NCI-H187 treated with DMSO at 0.1 percent for 48 hours (cell line): Measurements from ENCODE around the gene GRM1.

Source experiments
- DNase-seq: peaks from one replicate; lab custom pipeline; 2025; lab: John Stamatoyannopoulos, UW

Gene GRM1

DNA sequence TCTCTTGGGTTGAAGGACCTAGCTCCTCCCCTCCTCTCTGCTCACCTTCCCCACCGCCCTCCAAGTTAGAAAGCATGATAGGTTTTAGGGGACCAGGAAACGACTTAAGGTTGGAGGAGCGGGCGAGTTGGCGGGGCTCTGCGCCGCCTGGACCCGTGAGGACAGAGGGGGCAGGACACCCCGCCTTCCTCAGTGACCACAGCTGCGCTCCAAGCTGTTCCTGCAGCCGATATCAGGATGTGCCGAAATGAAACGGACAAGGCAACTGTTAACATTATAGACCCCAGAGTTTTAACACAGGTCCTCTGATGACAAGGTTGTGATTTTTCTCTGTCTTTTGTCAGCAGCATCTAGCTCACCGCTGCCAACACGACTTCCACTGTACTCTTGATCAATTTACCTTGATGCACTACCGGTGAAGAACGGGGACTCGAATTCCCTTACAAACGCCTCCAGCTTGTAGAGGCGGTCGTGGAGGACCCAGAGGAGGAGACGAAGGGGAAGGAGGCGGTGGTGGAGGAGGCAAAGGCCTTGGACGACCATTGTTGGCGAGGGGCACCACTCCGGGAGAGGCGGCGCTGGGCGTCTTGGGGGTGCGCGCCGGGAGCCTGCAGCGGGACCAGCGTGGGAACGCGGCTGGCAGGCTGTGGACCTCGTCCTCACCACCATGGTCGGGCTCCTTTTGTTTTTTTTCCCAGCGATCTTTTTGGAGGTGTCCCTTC is at the start of gene GRM1:
TSS of gene GRM1 (plus strand) at position 212 of the 722 bp plus-strand sequence. CDS start at position 668, 456 bp downstream.
- no peak for DNase-seq

DNA sequence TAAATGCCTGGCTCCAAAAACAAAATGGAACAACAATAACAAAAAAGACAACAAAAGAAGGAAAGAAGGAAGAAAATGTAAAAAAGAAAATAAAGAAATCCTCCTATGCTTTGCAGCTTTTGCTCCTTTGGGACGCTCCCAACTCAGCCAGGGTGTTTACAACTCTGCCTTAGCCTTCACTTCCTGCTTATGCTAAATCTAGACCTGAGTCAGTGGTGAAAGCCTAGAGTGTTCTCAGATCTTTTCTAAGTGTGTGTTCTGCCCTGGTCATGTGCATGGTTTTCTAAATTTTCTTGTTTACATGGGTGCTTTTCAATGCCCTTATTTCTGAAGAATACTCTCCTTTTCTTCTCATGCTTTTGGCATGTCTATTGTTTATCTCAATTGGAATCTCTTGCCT is 19.5 kb upstream of the GRM1 start:
- no peak for DNase-seq

DNA sequence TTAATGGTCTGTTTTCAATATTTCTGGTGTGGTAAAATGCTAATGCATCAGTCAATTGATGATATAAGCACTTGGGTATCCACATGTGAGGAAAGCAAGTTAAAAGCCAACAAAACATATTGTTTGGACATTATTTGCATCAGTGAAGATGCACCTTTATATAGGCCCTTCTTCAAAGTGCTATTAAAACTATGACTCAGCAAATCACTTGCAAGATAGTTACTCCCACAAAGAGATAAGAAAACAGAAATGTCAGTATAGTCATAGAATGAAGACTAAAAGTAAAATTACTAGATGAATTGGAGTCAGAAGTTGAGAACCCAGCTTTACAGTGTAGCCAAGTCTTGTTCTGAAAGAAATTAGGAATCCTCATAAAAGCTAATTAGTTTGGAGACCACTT is 14.6 kb upstream of the GRM1 start:
- no peak for DNase-seq

DNA sequence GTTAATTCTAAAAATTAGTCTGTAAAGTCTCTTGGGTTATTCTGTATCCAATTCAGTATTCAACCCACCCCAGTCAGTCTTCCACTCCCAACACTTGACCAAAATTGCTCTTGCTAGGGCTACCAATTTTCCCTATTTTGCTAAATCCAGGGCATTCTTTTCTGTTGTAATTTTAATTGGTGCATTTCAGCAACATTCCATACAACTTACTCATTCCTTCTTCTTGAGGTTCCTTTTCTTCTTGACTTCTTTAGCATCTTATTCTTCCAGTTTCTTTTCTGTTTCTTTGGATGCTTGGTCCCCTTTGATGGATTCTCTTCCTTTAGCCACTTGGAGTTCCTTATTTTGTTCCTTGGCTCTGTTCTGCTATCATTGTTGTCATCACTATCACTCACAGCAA is 11.2 kb upstream of the GRM1 start:
- no peak for DNase-seq

DNA sequence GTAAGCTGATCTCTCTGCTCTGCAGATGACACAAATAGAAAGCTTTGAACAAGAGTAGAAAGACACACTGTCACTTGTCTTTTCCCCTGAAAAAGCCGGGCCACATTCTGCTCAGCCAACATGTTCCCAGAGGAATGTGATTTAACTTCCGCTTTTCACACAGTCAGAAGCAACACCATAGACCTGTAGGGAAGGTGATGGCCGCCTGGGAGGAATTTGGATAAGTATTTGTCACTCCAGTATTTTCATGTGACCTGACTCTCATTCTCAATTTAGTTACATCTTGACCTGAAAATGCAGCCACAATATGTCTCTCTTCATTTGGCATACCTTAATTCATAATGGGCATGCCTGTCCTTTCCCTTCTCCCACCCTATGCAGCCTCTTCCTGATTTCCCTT is 2.0 kb upstream of the GRM1 start:
- no peak for DNase-seq

DNA sequence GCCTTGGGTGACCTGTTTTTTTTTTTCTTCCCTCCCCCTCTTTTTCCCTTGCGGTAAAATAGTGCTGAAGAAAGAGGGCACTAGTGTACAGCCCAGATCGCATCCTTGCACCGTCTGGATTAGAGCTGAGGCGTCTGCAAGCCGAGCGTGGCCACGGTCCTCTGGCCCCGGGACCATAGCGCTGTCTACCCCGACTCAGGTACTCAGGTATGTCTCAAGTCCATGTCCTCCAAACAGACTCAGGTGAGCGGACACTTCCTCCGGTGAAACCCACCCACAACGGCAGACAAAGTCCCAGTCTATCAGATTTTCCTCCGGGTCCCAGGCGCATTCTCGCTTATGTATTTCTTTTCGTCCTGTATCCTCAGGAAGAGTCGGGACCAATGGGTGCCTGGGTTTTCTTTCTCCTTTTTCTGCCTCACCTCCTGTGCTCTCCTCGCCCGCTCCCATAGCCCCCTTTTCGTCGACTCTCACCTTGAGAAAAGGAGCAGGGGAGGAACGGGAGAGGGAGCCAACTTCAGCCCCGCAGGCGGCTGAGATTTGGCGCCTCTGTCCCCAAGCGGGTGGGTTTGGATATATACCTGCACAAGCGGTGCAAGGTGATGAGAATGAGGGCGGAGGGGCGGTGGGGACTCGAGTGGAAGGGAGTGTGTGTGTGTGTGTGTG is 1.1 kb upstream of the GRM1 start:
- DNase-seq = no peak

DNA sequence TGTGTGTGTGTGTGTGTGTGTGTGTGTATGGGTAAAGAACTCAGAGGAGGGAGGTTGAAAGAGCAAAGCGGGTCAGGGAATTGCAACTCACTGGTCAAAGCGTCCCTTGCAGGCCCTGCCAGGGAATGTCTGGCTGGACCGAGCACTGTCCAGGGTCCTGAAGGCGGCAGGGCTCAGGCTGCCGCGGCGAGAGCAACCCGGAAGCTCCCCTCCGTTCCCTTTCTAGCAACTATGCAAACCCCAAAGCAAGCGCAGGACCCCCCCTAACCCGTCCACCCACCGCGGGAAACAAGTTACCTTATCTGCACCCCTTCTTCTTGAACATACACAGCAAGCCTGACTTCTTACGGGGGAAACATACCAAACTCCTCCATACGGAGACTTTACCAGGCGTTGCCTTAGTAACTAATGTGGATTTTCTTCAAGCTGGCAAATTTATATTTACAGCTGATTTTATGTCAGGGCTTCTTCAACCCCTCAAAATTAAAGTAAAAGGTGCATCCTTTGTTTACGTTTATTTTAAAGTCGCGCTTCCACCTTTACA is 538 bp upstream of the GRM1 start:
- no peak for DNase-seq

DNA sequence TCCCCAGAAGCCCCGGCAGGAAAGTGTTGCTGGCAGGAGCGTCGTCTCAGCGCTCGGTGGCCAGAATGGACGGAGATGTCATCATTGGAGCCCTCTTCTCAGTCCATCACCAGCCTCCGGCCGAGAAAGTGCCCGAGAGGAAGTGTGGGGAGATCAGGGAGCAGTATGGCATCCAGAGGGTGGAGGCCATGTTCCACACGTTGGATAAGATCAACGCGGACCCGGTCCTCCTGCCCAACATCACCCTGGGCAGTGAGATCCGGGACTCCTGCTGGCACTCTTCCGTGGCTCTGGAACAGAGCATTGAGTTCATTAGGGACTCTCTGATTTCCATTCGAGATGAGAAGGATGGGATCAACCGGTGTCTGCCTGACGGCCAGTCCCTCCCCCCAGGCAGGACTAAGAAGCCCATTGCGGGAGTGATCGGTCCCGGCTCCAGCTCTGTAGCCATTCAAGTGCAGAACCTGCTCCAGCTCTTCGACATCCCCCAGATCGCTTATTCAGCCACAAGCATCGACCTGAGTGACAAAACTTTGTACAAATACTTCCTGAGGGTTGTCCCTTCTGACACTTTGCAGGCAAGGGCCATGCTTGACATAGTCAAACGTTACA is 817 bp downstream of the GRM1 start:
- DNase-seq = no peak

DNA sequence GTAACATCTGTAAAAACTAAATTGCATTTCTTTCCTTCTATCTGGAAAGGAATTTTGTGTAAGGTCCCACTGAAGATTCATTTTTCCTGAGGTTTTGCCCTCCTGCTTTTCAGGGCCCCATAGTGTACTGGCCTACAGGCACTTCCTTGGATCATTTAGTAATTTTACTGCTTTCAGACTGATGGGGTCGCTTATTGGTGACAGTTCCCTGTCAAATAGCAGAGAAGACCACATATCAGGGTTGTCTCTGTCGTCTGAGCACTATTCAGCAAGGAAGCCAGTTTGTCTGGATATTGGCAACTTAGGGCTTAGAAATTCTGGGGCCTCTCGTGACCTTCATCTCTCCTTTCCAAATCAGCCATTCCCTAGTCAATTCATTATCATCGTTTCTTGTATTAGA is 3.5 kb downstream of the GRM1 start:
- DNase-seq = no peak

DNA sequence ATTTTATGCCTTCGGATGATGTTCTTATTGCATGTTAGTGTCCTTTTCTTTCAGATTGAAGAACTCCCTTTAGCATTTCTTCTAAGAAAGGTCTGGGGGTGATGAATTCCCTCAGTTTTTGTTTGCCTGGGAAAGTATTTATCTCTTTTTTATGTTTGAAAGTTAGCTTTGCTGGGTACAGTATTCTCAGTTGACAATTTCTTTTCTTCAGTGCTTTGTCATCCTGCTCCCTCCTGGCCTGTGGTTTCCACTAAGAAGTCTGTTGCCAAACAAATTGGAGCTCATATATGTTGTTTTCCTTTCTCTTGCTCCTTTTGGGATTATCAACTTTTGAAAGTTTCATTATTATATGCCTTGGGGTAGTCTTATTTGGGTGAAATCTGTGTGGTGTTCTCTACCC is 11.5 kb downstream of the GRM1 start:
- no peak for DNase-seq

DNA sequence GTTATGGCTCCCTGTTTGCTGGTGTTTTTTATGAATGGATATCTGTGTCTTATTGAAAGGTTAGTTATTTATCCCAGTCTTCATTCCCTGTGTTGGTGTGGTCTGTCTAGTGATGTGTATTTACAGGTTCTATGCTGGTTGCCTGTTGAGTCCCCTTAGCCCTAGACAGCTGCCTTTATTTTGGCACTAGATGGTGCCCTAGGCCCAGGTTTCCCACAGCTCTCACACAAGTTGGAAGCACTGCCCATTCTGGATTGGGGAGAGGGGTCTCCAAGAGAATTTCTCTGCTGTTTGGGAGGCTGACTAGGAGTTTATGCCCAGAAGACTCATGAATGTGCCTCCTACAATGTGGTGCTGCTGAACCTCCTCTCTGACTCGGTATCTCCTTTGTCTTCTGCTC is 12.4 kb downstream of the GRM1 start:
- no peak for DNase-seq

DNA sequence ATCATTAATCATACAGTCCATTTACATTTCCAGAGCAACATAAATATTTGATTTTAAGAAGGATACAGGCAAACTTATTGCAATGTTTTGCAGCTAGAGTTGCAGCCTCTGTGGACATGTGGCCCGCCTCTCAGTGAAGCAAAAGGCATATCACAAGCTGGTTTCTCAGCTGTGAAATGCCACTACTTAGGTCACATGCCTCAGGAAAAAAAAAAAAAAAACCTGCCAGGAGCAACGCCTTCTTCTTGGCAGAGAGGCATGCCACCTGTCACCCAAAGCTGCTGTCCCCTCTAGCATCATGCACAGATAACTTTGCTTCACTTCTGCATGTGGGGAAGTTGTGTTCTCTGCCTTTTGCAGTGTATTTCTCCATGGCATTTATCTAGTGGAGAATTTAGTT is 18.5 kb downstream of the GRM1 start:
- no peak for DNase-seq

DNA sequence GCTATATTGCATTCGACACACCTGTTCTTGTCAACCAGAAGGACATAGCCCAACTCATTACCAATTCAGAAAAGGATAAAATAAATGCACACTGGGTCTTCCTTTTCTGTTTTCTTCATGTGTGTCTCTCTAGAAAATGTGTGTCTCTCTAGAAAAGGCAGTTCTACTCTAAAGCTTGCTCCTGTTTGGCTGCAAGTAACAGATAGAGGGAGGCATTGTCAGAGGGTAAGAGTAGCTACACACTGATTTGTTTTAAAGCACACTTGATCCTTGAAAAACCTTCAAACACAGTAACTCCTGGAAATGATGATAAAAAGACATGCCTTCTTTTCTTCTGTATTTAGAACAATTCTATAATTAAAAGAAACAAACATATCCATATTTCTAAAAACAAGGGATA is 21.3 kb downstream of the GRM1 start:
- DNase-seq = no peak

DNA sequence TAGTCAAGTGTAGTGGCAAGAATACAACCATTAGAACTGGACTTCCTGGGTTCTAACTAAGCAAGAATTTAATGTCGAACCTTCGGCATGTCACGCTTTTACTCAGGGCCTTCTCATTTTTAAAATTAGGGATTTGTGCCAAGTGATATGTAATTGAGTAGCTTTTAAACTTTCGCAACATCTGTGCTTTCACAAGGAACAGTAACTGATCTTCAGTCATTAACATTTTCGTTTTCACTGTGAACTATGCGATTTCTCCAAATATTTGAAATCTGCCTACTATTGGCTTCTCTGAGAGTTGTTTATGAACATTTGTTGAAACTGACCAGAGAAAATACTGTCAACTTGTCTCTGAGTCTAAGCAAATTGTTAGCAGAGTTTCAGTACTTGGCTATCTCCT is 27.6 kb downstream of the GRM1 start:
- no peak for DNase-seq

DNA sequence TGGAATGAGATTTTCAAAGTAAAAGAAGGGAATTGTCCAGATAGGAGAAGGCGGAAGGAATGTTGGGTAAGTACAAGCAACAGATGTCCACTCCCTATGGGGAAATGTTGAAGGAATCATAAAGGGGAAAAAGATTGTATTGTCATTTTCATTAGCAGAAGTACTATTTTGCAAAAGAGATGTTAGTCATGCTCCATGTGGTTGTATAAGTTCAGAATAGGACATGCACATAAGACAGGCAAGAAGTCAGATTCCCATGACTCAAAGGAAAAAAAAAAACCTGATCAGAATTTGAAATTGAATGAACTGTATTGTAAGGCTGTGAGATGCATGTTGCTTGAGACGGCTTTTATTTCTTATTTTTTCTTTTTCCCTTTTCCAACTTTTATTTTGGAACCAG is 36.8 kb downstream of the GRM1 start:
- DNase-seq = no peak

DNA sequence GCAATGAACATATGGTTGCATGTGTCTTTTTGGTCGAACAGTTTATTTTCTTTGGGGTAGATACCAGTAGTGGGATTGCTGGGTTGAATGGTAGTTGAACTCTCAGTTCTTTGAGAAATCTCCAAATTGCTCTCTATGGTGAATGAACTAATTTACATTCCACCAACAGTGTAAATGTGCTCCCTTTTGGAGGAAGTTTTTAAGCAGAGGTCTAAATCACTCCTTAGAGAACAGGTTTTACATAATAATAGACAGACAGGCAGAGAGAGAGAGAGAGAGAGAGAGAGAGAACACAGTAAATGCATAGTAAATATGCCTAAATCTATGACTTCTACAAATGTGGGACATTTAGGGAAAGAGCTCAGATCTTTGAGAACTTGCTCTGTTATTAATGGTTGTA is 37.6 kb downstream of the GRM1 start:
- DNase-seq = no peak

DNA sequence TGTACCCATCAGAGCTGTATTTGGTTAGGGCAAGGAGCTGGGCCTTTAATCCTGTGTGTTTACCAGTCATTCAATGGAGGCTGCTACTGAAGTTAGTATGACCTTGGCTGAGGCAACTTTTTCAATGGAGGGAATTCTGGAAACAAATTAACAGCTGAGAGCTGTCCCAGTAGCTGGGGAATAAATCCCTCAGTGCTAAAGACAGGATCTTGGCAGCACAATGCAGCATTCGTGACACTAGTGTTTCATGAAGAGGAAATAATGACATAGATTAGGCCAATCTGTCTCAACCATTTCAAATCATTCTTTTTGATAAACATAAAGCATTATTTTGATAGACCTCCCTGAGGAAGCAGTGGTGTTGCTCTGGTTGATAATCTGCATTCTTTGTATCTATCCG is 42.9 kb downstream of the GRM1 start:
- DNase-seq = no peak

DNA sequence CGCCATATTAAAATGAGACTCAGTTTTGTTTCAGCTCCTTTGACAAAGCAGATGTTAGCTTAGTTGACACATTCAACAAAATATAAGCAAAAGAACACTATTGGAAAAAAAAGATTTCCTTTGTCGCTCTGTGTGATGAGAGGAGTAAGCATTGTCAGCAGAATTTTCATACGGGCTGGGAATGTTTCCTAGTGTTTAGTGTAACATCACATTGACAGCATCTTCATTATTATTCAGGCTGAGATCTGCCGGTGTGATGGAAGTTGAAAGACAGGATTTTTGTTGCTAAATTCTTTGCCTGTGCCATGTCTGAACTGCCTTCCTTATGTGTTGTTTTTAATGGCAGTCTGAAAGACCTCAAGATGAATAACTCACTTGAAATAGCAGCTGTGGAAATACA is 49.1 kb downstream of the GRM1 start:
- DNase-seq = no peak

DNA sequence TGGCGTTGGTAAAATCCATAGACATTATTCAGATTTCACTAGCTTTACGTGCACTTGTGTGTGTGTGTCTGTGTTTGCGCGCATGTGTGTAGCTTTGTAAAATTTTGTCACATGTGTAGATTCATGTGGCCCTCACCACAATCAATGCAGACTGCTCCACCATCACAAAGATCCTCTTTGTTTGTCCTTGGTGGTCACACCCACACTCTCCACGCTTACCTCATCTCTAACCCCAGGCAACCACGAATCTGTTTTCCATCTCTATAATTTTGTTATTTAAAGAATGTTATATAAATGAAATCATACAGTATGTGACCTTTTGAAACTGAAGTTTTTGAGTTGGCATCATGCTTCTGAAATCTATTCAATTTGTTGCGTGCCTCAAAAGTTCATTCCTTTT is 58.5 kb downstream of the GRM1 start:
- DNase-seq = no peak

DNA sequence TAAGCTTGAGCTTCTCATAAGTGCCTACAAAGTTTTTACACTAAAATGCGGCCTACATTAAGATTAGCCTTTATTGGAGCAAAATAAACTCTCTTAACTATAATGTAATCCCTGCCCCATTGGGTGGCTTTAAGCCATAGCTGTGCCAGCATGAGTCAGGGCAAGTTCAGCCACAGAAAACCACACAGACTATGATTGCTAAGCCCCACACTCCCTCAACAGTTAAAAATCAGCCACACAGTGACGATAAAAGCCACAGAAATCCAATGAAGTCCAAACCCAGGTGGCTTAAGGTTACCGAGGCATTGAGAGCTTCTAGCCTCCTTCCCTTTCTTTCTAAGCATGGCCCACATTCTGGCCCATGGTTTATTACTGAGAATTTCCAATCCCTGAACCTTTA is 61.6 kb downstream of the GRM1 start:
- no peak for DNase-seq

DNA sequence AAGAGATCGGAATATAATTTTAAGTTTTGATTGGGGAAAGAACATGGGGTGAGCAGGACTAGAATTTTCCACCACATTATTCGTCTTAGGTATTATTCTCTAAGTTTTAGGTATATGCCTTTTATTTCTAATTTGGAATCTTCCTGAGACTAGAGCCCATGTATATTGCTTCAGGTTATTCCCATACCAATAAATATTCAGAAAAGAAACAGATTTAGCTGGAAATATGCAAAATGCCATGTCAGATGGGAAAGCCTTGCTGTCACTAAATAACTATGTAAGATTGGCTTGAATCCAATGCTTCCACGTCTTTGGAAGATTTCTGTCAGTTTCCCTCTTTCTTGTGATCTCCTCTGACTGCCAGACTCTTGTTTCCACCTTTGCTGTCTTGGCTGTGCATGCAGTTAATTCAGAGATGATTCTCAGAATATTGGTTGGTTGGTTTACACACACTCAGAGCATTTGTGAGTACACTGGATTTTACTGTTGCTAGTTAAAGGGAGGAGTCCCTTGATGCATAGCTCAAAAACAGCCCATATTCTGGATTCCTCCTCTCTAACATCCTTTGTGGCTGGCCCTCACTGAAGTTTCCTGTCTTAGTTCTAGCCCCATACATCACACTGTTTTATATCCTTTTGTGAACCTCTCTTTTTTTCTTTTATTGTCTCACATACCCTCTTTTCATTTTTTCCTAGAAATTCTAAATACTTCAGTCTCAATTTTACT is 64.3 kb downstream of the GRM1 start:
- DNase-seq = no peak

DNA sequence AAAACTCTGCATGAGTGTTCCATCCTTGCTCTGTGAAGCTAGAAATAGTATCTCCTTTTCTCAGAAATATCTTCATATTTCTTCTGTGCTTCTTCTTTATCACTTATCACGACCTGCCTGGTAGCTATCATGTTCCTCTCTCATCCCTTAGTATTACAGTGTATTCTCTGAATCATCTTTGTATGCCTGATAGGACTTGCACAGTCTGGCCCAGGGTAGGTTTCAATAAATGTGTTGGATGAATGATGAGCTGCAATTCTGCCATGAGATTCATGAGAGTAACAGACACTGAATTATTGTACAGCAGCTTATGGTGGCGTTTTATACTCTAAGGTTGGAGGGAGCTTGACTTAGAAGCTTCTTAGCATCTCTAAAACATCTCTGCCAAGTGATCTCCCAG is 66.6 kb downstream of the GRM1 start:
- DNase-seq = no peak

DNA sequence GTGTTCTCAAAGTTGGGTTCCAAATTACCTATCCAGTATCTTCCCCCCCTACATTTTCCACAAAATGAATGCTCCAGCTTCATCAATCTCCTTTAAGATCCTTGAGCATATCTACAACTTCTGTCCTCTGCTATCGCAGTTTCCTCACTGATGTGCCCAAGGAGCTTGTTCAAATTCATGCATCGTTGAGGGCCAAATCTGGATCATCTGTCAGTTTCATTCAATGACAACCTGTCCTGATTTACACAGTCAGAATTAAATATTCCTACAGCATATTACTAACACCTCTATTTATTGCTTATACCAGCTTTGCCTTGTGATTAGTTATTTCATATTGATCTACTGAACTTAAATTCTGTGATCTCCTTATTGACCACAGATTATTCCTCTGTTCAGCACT is 68.7 kb downstream of the GRM1 start:
- no peak for DNase-seq
